ENCODE results near the gene FLT4. TPM values are rescaled to one million over a fixed set of nuclear protein-coding genes. Genes with fewer than 3 reads are reported as not detected.

FLT4 gene
- total RNA-seq, 6 experiments from 2014 or later, result 5.3 to 15.1 (median 8.0) TPM

GRCh38 chr5:180648658-180649296 lies 623 bp downstream of the FLT4 start:
- no peaks in the 10 kb centered on the region for H3K4me1 ChIP-seq
- DNase-seq (peak in 2 of 3 donors; percentile 30 to 56), ATAC-seq (peak in 3 of 4 donors; percentile 14 to 39 (median 21))
- peaks cover 3 to 15% of the 10 kb centered on the region in 2 donors for H3K27me3 ChIP-seq
- H3K4me3 ChIP-seq, result peak overlapping the region; percentile 28 to 42 (median 33)
- no peaks in the 10 kb centered on the region for H3K36me3 ChIP-seq
- intact Hi-C loops (cut with DNase I), result no loop called here
- no peaks in the 10 kb centered on the region for H3K9me3 ChIP-seq
- TF ChIP-seq CTCF (IDR thresholded peaks at IDR 0.05) (peak in 3 of 4 donors; percentile 7 to 27 (median 13)), POLR2A (IDR thresholded peaks at IDR 0.05) (no peak)
- 8% methylated on average over 19 of the region's 80 CpGs for WGBS (ENCODE audit: insufficient coverage, low coverage, low lambda C conversion rate, missing lambda C conversion rate)
- peak overlapping the region in 1 of 3 donors; percentile 43 for H3K27ac ChIP-seq

DNA sequence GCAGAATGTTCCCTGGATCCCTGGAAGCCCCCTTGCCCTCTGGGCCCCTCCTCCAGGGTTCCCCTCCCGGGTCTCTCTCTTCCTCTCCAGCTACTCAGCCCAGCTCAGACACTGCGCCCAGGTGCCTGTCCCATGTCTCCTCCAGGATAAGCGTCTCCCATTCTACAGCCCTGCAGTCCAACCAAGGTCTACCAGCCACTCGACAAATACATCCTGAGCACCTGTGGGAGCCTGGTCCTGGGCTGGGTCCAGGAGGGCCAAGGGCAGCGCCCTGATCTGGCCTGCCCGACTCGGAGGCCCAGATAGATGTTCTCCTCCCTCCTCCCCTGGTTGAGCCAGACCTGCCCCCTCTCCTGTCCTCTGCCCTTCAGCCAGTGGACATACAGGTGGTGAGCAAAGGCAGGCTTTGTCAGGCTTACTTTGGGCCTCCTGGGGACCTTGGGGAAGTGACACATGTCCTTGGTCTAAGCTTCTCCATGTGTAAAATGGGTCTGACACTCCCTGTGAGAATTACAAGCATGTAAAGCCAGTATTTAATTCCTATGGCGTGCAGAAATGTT lies 1.4 kb downstream of the FLT4 start:
- TF ChIP-seq POLR2A (IDR thresholded peaks at IDR 0.05), result no peak
- TF ChIP-seq CTCF (IDR thresholded peaks at IDR 0.05), result no peak
- DNase-seq (peak in 1 of 3 donors; percentile 30), ATAC-seq (no peak)
- intact Hi-C loops (cut with DNase I), result no loop called here
- H3K9me3 ChIP-seq, result no peaks in the 10 kb centered on the region
- WGBS (ENCODE audit: insufficient coverage, low coverage, low lambda C conversion rate, missing lambda C conversion rate), result 59% methylated on average over 3 of the region's 8 CpGs
- H3K27me3 ChIP-seq, result peaks cover 3 to 15% of the 10 kb centered on the region in 2 donors
- peak overlapping the region in 2 of 3 donors; percentile 33 to 42 for H3K4me3 ChIP-seq
- no peaks in the 10 kb centered on the region for H3K36me3 ChIP-seq
- H3K27ac ChIP-seq, result no peak overlapping the region
- H3K4me1 ChIP-seq, result no peaks in the 10 kb centered on the region

DNA sequence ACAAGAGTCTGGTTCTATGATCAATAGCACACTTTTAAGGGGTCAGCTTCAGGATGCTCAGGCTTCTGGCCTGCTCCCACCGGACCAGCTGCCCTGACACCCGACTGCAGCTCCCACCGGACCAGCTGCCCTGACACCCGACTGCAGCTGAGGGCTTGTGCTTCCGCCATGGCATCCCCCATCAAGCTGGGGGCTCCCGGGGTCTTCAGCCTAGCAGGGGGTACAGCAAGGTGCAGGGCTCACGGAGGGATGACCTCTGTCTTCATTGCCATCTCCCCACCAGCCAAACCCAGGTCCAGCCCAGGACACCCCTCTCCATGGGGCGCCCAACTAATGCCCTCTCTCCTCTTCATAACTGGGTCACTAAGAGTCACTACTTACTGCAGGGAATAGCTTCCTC lies 1.9 kb downstream of the FLT4 start:
- peak in 1 of 3 donors; percentile 35 for DNase-seq
- intact Hi-C loops (cut with DNase I), result no loop called here
- ATAC-seq, result no peak
- no CpG with 5 or more reads among the region's 8 CpGs for WGBS (ENCODE audit: insufficient coverage, low coverage, low lambda C conversion rate, missing lambda C conversion rate)
- Histone ChIP-seq H3K36me3 (no peaks in the 10 kb centered on the region), H3K27ac (no peak overlapping the region), H3K4me3 (no peak overlapping the region), H3K4me1 (no peaks in the 10 kb centered on the region), H3K9me3 (no peaks in the 10 kb centered on the region), H3K27me3 (peaks cover 3 to 15% of the 10 kb centered on the region in 2 donors)
- no peak for TF ChIP-seq CTCF (IDR thresholded peaks at IDR 0.05)
- no peak for TF ChIP-seq POLR2A (IDR thresholded peaks at IDR 0.05)

DNA sequence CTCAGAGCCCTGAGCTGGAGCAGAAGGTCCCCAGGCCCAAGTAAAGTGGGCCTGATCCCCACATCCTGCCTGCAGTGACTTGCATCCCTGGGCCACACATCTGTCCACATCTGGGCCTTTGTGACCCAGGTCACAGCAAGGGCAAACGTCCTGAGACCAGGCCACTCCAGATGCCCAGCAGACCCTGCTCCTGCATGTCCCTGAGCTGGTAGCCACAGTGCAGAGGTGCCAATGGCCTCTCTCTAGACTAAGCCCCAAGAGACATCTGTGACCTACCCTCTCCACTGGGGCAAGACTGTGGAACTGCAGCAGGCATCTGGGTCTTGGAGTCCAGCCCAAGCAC lies 2.5 kb downstream of the FLT4 start:
- TF ChIP-seq POLR2A (IDR thresholded peaks at IDR 0.05), result no peak
- TF ChIP-seq CTCF (IDR thresholded peaks at IDR 0.05), result no peak
- Histone ChIP-seq H3K9me3 (no peaks in the 10 kb centered on the region), H3K36me3 (no peaks in the 10 kb centered on the region), H3K4me3 (no peak overlapping the region), H3K27ac (no peak overlapping the region), H3K27me3 (peaks cover 3 to 15% of the 10 kb centered on the region in 2 donors), H3K4me1 (no peaks in the 10 kb centered on the region)
- no CpG with 5 or more reads among the region's 1 CpG for WGBS (ENCODE audit: insufficient coverage, low coverage, low lambda C conversion rate, missing lambda C conversion rate)
- intact Hi-C loops (cut with DNase I), result no loop called here
- ATAC-seq, result no peak
- peak in 1 of 3 donors; percentile 37 for DNase-seq

All from right lobe of liver (tissue), 6 donors.